ENCODE data around the gene ZC3H7B. TPM values are rescaled to one million over a fixed set of nuclear protein-coding genes. Genes with fewer than 3 reads are reported as not detected.

Gene ZC3H7B
- total RNA-seq, 1 donor, result 53.6 TPM

DNA sequence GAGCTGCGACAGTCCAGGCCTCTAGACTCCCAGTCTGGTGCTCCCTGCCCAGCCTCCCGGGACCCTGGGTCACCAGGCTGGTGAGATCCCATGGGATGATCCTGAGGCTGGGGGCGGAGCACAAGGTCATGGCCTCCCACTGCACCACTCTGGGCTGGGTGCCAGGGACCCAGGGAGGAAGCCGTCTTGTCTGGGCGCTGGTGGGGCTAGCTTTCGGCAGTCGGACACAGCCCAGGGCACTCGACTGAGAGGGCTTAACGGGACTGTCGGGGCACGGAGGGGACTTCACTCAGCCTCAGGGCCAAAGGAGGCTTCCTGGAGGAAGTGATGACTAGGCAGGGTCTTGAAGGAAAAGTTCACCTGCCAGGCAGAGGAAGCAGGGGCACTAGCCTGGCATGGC, 39.0 kb downstream of the ZC3H7B start:
- Histone ChIP-seq H3K36me3 (ENCODE audit: insufficient read depth, low read length) (peaks cover 55% of the 10 kb centered on the region), H3K9me3 (ENCODE audit: low read depth, low read length) (no peaks in the 10 kb centered on the region), H3K4me3 (ENCODE audit: insufficient read depth, low read length) (no peak overlapping the region), H3K27ac (ENCODE audit: low read depth, low read length) (no peak overlapping the region), H4K20me1 (ENCODE audit: insufficient read depth, low read length) (peaks cover 4% of the 10 kb centered on the region), H3K4me2 (ENCODE audit: insufficient read depth, low read length) (no peak overlapping the region), H2AFZ (ENCODE audit: low read length) (no peak overlapping the region), H3K27me3 (ENCODE audit: insufficient read depth, low read length) (no peaks in the 10 kb centered on the region), H3K79me2 (ENCODE audit: insufficient read depth, low read length) (no peaks in the 10 kb centered on the region), H3K4me1 (ENCODE audit: insufficient read depth, low read length) (no peaks in the 10 kb centered on the region)
- peak; percentile 43 for DNase-seq (ENCODE audit: insufficient read length, low spot score, missing footprints)
- TF ChIP-seq, protein P1, sequence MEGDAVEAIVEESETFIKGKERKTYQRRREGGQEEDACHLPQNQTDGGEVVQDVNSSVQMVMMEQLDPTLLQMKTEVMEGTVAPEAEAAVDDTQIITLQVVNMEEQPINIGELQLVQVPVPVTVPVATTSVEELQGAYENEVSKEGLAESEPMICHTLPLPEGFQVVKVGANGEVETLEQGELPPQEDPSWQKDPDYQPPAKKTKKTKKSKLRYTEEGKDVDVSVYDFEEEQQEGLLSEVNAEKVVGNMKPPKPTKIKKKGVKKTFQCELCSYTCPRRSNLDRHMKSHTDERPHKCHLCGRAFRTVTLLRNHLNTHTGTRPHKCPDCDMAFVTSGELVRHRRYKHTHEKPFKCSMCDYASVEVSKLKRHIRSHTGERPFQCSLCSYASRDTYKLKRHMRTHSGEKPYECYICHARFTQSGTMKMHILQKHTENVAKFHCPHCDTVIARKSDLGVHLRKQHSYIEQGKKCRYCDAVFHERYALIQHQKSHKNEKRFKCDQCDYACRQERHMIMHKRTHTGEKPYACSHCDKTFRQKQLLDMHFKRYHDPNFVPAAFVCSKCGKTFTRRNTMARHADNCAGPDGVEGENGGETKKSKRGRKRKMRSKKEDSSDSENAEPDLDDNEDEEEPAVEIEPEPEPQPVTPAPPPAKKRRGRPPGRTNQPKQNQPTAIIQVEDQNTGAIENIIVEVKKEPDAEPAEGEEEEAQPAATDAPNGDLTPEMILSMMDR (IDR thresholded peaks at IDR 0.05; ENCODE audit: extremely low read depth, low read depth, low read length), result no peak

DNA sequence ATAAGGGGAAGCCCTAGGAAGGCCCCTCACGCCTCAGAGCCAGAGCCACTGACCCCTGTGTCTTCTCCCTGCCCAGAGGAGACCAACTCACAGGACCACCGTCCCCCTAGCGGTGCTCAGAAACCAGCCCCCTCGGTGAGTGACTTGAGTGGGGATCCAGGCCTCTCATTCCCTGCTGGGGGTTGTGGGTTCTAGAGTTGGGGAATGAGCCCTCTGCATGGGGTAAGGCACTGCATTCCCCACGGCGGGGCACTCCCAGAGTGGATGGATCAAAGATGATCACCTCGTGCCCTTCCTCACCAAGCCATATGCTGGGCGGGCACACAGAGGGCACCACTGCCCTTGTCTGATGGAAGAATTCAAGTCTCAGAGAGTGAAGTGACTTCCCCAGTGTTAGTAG, 39.7 kb downstream of the ZC3H7B start:
- Histone ChIP-seq H3K4me2 (ENCODE audit: insufficient read depth, low read length) (no peak overlapping the region), H2AFZ (ENCODE audit: low read length) (no peak overlapping the region), H3K36me3 (ENCODE audit: insufficient read depth, low read length) (peaks cover 50% of the 10 kb centered on the region), H4K20me1 (ENCODE audit: insufficient read depth, low read length) (peaks cover 4% of the 10 kb centered on the region), H3K27ac (ENCODE audit: low read depth, low read length) (no peak overlapping the region), H3K9me3 (ENCODE audit: low read depth, low read length) (no peaks in the 10 kb centered on the region), H3K79me2 (ENCODE audit: insufficient read depth, low read length) (no peaks in the 10 kb centered on the region), H3K4me3 (ENCODE audit: insufficient read depth, low read length) (no peak overlapping the region), H3K4me1 (ENCODE audit: insufficient read depth, low read length) (no peaks in the 10 kb centered on the region), H3K27me3 (ENCODE audit: insufficient read depth, low read length) (no peaks in the 10 kb centered on the region)
- DNase-seq (ENCODE audit: insufficient read length, low spot score, missing footprints), result peak; percentile 89
- TF ChIP-seq, protein P1 (IDR thresholded peaks at IDR 0.05; ENCODE audit: extremely low read depth, low read depth, low read length), result no peak

DNA sequence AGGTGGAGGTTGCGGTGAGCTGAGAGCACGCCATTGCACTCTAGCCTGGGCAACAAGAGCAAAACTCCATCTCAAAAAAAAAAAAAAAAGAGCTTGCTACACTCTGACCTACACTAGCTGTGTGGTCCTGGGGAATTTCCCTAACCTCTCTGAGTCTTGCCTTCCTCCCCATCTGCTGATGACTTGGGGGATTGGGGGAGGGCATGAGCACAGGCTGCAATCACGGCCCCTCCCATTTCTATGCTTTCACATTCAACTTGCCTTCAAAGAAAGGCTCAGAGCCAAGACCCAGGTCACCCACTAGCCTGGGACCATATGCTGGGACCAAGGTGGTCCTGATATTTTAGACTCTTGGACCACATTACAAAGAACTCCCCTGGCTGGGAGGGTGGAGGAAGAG, 40.7 kb downstream of the ZC3H7B start:
- Histone ChIP-seq H2AFZ (ENCODE audit: low read length) (no peak overlapping the region), H3K27ac (ENCODE audit: low read depth, low read length) (no peak overlapping the region), H3K36me3 (ENCODE audit: insufficient read depth, low read length) (peaks cover 56% of the 10 kb centered on the region), H3K79me2 (ENCODE audit: insufficient read depth, low read length) (no peaks in the 10 kb centered on the region), H3K4me2 (ENCODE audit: insufficient read depth, low read length) (no peak overlapping the region), H3K4me1 (ENCODE audit: insufficient read depth, low read length) (no peaks in the 10 kb centered on the region), H4K20me1 (ENCODE audit: insufficient read depth, low read length) (peaks cover 5% of the 10 kb centered on the region), H3K4me3 (ENCODE audit: insufficient read depth, low read length) (no peak overlapping the region), H3K9me3 (ENCODE audit: low read depth, low read length) (no peaks in the 10 kb centered on the region), H3K27me3 (ENCODE audit: insufficient read depth, low read length) (no peaks in the 10 kb centered on the region)
- DNase-seq (ENCODE audit: insufficient read length, low spot score, missing footprints), result peak; percentile 85
- TF ChIP-seq, protein P1 (IDR thresholded peaks at IDR 0.05; ENCODE audit: extremely low read depth, low read depth, low read length), result no peak

DNA sequence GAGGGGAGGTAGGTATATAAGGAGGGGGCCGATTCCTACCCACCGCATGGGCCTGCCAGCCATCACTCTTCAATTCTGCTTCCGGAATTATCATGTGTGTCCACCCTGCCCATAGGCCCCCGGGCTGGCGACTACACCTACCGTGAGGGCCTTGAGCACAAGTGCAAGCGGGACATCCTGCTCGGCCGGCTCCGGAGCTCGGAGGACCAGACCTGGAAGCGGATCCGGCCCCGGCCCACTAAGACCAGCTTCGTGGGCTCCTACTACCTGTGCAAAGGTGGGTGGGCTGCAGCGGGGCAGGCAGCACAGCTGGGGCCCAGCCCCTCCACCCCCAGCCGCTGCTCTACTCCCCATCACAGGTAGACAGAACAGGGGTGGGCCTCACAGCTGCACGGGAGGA, 42.0 kb downstream of the ZC3H7B start:
- DNase-seq (ENCODE audit: insufficient read length, low spot score, missing footprints), result no peak
- H3K4me3 ChIP-seq (ENCODE audit: insufficient read depth, low read length), result no peak overlapping the region
- H3K27ac ChIP-seq (ENCODE audit: low read depth, low read length), result no peak overlapping the region
- H3K9me3 ChIP-seq (ENCODE audit: low read depth, low read length), result no peaks in the 10 kb centered on the region
- H2AFZ ChIP-seq (ENCODE audit: low read length), result no peak overlapping the region
- no peaks in the 10 kb centered on the region for H3K4me1 ChIP-seq (ENCODE audit: insufficient read depth, low read length)
- H3K27me3 ChIP-seq (ENCODE audit: insufficient read depth, low read length), result no peaks in the 10 kb centered on the region
- H3K4me2 ChIP-seq (ENCODE audit: insufficient read depth, low read length), result no peak overlapping the region
- TF ChIP-seq, protein P1 (IDR thresholded peaks at IDR 0.05; ENCODE audit: extremely low read depth, low read depth, low read length), result no peak
- H3K36me3 ChIP-seq (ENCODE audit: insufficient read depth, low read length), result peaks cover 61% of the 10 kb centered on the region
- no peaks in the 10 kb centered on the region for H3K79me2 ChIP-seq (ENCODE audit: insufficient read depth, low read length)
- H4K20me1 ChIP-seq (ENCODE audit: insufficient read depth, low read length), result peaks cover 7% of the 10 kb centered on the region
